ENCODE results near the gene CYP8B1.
"Not testable (repeated sequence)": the region's sequence is repeated elsewhere in the genome, so short reads cannot be mapped to it uniquely, and the experiment has no call there.

Gene CYP8B1

GRCh38 chr3:42884324-42884723, 8.6 kb upstream of the CYP8B1 start:
- FAIRE-seq, result no peak

- not testable (repeated sequence) for FAIRE-seq
These were observed 7.7 kb upstream of the CYP8B1 start for GRCh38 chr3:42883251-42883930.

- FAIRE-seq, result no peak
These were observed 5.1 kb upstream of the CYP8B1 start for GRCh38 chr3:42880601-42881451.

GRCh38 chr3:42880183-42880582, 4.5 kb upstream of the CYP8B1 start:
- FAIRE-seq, result no peak

GRCh38 chr3:42877881-42878280, 2.2 kb upstream of the CYP8B1 start:
- no peak for FAIRE-seq

- no peak for FAIRE-seq
These were observed 1.5 kb upstream of the CYP8B1 start for GRCh38 chr3:42876940-42877720.

- FAIRE-seq, result no peak
These were observed 722 bp upstream of the CYP8B1 start for GRCh38 chr3:42876401-42876800.

- FAIRE-seq, result no peak
These were observed 930 bp downstream of the CYP8B1 start for GRCh38 chr3:42874749-42875148.

GRCh38 chr3:42873221-42873982, 2.3 kb downstream of the CYP8B1 start:
- no peak for FAIRE-seq

GRCh38 chr3:42872718-42873117, 3.0 kb downstream of the CYP8B1 start:
- no peak for FAIRE-seq

- no peak for FAIRE-seq
These were observed 4.0 kb downstream of the CYP8B1 start for GRCh38 chr3:42871592-42872196.

GRCh38 chr3:42868841-42869240, 6.8 kb downstream of the CYP8B1 start:
- no peak for FAIRE-seq

- no peak for FAIRE-seq
These were observed 8.5 kb downstream of the CYP8B1 start for GRCh38 chr3:42867138-42867537.

GRCh38 chr3:42865256-42865655, 10.4 kb downstream of the CYP8B1 start:
- FAIRE-seq, result no peak

GRCh38 chr3:42864321-42864950, 11.2 kb downstream of the CYP8B1 start:
- FAIRE-seq, result no peak

GRCh38 chr3:42856544-42856943, 19.1 kb downstream of the CYP8B1 start:
- no peak for FAIRE-seq

GRCh38 chr3:42855547-42856380, 19.9 kb downstream of the CYP8B1 start:
- no peak for FAIRE-seq

- no peak for FAIRE-seq
These were observed 20.5 kb downstream of the CYP8B1 start for GRCh38 chr3:42855219-42855546.

GRCh38 chr3:42853739-42854302, 21.9 kb downstream of the CYP8B1 start:
- FAIRE-seq, result no peak

GRCh38 chr3:42853056-42853455, 22.6 kb downstream of the CYP8B1 start:
- FAIRE-seq, result no peak

GRCh38 chr3:42852441-42852840, 23.2 kb downstream of the CYP8B1 start:
- FAIRE-seq, result no peak
